TTC549 (cell line): ENCODE results near the gene HEATR1.

Experiments
- FAIRE-seq: peaks from 2 replicates; lab custom pipeline; 2012; peaks lifted over from hg19 to GRCh38; lab: Jason Lieb, UNC

HEATR1 gene

DNA sequence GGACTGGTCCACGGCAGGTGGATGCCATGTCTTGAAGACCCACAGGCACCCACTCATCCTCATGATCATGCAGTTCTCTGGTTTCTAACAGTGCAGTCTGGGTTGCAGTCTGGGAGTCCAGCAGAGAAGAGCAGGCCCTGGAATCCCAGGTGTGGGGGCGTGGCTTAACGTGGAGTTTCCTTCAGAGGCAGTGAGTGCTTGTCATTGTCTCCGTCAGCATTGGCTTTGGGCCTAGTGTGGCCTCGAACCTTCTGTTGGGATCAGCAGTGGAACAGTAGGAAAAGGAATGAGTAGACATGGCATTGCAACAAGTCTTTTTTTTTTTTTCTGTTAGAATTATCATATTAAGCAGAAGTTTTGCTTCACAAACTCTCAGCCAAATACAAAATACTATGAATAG lies 67.8 kb downstream of the HEATR1 start:
- FAIRE-seq, result no peak

DNA sequence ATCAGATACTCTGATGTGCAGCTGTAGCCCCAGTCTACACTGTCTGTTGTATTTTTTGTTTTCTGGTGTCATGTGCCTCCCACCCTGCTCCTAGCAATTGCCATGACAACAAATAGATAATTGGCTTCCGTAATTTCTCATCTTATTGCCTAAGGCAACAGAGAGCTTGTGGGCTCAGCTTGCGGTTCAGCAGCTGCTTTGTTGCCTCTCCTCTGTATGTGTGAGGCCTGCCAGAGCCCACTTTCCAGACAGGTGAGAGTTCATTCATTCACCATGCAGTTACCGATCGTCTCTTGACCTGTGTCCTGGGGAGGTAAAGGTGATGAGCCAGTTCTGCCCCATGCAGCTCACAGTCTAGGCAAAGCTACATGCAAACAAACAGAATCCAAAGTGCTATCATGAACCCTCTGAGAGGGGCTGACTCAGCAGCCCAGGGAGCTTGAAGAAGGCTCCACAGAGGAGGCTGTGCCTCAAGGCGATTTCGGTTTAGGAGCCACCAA lies 68.6 kb downstream of the HEATR1 start:
- FAIRE-seq, result no peak

DNA sequence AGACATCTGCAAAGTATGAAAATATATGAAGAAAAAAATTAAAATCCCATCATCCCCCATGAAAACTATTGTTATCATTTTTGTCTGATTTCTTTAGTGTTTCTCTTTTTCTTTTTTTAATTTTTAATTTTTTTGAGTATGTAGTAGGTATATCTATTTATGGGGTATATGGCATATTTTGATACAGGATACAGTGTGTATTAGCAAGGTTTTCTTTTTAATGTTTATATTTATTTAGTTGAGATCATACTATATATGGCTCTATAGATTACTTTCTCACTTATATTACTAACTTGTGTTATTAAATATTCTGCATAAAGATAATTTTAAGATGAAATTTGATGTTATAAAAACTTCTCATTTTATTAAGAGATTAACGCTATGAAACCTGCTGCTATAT lies 69.1 kb downstream of the HEATR1 start:
- peak; percentile 77 for FAIRE-seq

DNA sequence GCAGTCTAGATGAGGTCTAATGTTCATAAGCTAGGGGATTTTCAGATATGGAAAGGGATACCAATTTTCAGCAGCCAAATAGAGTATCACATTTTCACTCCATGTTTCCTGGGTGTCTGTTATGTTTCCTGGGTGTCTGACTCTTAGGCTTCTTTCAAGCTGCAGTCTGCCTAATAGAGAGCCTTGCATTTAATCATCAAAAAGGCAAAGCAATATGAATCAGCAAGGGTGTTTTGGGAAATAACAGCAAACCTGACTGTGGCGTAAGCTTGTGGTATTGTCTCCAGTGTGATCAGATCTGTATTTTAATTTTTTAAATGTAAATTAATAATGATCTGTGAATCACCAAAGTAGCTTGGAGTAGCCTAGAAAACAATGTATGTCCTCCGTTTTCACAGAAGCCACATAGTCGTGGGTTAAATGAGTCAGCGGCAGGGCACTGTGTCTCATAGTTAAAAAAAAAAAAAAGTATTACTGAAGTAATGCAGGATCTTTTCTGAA lies 70.1 kb downstream of the HEATR1 start:
- FAIRE-seq, result no peak

DNA sequence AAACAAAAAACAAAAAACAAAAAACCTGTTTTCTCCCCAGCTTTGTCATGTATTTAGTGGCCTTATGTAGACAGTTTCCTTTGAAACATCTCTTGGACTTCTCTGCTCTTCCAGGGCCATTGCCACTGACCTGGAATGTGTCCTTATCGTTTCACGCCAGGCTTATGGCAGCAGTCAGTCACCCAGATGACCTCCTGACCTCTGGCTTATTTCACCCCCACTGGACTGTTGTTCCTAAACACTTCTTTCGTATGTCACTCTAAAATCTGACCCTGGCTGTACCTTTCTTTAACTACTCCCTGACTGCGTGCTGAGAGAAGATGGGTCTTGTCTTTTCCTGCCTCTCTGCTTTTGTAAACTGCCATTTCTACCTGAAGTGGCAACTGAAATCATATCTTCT lies 71.5 kb downstream of the HEATR1 start:
- no peak for FAIRE-seq

DNA sequence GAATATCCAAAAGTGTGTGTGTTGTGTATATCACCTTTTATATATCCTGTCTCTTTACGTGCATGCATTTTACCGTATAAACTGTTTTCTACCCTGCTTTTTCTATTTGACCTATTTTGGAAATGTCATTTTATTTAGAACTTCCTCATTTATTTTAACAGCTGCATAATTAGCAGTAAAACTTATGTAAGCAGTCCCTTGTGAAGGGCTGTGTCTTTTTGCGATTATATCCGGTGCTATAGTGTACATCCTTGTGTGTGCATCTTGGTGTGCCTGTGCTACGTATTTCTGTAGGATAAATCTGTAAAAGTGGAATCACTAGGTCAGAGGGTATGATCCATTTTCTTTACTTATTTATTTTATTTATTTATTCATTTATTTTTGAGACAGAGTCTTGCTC lies 73.4 kb downstream of the HEATR1 start:
- no peak for FAIRE-seq

DNA sequence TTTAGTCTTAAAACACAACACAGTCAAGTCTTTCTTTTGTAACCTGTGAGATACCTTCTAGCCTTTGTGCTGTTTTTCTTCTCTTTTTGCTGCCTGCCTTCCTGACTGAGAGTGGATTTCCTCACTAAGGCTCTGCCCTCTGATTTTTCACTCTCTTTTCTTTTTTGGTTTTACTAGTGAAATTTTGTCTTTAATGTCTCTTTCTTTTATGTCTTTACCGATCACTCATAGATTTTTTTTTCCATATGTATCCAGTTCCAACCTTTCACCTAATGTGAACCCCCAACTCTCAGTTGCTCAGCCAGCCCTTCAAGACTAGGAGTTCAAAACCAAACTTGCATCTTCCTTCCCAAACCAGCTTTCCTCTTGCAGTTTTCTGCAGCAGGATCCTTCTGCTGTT lies 74.0 kb downstream of the HEATR1 start:
- FAIRE-seq, result no peak

DNA sequence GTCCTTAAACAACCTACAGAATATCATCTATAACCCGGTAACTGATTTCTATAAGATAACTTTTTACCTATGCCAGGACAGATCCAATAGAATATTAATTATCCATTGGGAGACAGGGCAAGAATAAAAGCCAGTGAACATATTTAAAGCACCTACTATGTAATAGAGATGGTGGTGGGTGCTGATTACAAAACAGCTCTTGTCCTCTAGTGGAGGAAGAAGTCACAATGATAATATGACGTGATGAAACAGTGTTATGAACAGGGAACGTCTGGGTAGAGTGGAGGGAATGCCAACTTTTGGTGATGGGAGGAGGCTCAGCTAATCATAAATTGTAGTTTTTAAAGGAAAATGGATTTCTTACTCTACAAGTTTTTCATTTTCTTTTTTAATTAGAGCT lies 78.2 kb downstream of the HEATR1 start:
- FAIRE-seq, result no peak

DNA sequence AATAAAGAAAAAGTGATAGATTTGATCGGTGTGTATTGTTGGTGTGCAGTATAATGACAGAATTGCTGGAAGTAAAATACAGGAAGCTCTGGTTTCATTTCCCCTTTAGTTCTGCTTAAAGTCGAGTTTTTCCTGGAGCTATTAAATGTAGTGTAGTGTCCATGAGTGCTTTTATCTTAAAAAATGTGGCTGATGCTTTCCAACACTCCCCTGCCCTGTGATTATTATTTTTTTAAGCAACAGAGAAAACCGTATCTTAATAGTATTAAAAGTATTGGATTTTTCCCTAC lies 79.5 kb downstream of the HEATR1 start:
- FAIRE-seq, result no peak

DNA sequence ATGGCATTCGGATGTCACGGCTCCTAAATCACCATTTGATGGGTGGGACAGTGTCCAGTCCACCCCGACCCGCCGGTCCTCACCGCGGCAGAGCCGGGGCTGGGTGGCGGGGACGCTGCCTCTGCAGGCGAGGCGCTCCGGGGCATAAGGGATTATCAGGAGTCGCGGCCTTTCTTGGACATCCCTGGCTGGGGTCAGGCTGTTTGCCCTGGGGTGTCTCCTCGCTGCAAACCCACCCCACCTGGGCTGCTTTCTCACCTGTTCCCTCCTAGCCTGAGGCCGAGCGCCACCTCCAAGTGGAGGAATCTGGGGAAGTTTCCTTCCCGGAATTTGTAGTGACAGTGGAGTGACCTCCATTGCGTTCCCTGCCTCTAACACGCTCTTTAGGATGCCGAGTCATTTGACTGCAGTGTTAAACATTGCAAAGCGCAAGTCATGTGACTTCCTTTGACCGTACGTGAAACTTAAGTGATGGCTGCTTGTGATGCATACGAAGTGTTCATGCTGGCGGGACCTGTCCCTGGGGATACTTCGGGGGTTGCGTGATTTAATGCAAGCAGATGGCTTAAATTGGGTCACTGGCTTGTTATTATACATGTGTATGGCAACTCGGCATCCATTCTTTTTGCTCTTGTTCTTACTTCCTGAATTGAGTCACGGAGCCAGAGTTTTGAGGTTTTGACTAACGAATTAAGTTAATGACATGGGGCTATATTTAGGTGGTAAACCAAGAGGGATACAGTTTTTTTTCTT lies 80.0 kb downstream of the HEATR1 start:
- peak; percentile 66 for FAIRE-seq

DNA sequence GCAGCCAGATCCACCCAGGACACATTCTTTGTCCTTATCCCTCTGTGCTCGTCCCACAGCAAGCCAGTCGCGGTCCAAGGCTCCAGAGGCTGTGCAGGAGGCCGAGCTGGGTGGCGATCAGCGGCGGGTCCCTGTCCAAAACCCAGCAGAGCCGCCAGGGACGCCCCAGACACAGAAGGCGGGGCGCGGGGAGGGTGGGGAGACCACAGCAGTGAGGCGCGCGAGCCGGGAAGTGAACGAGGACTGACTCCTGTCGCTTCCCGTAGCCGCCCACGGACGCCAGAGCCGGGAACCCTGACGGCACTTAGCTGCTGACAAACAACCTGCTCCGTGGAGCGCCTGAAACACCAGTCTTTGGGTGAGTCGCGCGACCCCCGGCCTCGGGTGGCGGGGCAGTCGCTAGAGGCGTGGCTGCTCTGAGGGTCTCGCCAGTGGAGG lies 80.6 kb downstream of the HEATR1 start, which contains the start of gene LGALS8:
Gene LGALS8, plus strand, starts transcription at position 279 of the 438 bp plus-strand sequence. CDS start 2,089 bp downstream, outside the sequence.
- no peak for FAIRE-seq

DNA sequence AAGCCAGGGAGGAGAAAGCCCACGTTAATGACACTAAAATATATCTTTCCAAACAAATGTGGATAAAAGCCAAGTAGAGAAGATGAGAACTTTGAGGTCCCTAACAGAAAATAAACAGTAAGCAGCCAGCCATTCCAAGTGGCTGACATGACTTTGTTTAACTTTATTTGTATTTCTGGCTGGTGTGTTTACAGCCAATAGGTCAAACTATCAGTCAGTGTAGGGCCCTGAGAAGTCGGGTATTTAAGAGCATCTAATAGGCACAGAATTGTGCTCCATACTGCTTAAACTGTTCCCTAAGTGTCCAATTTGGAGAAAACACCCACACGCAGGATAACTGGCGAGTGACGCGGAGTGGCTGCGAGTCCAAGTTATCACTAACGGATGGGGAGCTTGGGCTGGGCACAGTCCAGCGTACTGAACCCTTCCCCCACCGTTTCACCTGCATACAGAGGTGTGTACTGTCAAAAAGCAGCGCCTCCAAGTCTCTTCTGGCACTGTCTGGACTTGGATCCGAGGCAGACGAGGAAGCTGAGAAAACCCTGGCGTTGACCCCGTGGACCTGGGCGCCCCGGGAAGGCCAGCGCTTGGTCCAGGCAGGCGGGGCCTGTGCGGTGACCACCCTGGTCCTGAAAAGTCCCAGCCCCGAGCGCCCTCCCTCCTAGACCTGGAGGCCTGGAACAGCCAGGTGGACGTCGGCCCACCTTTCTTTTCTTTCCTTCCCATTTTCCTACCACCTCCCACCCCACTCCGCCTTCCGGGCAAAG lies 81.2 kb downstream of the HEATR1 start:
- peak; percentile 47 for FAIRE-seq

DNA sequence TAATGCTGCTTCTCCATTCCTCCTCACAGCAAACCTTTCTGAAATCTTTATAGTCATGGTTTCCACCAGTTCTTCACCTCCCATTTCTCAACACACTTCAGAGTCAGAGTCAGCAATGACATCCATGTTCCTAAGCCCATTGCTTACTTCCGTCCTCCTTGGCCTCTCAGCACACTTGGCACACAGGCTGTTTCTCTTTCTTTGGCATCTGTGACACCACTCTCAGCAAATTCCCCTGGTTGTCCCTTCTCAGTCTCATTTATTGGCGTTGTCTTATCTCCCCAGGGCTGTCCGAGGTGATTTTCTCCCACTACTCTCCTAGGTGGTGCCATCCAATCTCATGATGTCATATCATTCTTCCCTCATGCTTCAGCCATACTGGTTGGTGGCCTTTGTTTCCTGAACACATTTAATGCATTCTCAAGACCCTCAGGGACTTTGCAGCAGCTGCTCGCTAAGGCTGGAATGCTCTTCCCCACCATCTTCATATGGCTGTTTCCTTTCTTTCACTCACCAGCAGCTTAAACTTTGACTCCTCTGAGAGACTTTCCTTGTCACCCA lies 83.8 kb downstream of the HEATR1 start:
- FAIRE-seq, result no peak

DNA sequence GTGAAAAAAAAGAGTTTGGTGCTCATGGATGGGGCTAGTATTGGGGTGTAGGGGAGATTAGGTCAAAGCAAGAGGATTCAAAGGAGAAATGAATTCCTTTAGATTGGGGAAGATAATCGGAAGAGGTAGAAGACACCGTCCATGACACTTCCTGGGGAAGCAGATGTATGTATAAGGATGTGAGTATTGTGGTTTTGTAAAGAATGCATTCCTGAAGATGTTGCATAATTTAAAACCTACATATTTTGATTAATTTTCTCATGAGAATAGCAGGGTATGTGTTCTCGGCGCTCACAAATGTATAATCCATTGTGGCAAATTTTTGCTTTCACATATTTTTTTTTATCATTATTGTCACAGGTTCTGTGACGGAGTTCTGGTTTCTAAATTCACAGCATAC lies 86.0 kb downstream of the HEATR1 start:
- FAIRE-seq, result no peak

DNA sequence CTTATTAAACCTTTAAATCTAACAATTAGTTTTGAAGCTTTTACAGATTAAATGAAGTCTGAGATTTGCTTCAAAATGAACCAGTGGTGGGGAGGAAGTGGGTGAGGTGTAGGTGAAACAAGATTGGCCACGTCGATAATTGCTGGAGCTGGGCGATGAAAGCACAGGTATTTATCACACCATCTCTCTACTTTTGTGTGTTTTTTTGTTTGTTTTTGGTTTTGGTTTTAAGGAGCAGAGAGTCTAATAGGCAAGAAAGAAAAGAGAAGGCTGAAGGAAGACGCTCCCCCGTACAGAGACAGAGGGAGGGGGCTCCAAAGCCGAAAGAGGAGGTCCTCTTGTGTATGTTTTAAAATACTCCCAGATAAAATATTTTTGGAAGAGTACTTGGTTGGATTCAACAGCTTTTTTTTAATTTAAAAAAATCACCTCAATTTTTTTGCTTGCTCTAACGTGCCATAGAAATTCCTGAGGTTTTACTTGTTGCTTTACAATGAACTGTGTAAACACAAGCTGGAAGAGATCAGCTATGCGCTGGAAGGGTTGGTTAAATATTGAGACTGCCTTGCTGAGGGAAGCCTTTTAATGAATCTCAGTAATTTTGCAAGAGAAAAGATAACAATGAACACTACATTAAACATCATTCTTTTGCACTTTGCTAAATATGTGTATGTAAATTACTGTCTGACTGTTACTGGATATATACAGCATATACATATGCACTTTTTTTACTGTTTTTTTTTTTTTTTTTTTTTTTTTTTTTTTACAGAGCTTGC lies 87.2 kb downstream of the HEATR1 start:
- FAIRE-seq, result peak; percentile 77

DNA sequence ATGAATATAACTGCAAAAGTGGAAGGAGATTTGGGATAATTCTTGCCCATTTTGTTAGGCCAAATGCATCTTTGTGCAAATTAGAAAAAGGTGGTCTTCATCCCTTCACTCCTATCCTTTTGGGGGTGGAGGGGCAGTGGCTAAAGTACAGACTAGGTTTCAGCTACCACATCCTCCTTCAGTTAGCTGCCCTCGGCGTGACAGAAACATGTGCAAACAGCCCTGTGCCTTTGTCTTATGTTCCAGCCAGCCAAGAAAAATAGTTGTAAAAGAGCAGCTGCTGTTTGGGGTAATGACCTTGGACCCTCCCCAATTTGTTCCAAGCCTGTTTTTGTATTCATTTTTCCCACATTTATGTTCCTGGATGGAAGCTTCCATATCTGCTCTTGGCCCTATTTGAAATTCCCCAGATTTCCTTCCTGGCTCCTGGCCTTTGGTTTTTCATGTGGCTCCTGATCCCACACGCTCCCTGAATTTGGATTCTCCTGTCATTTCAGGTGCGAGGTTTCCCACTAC lies 88.8 kb downstream of the HEATR1 start:
- FAIRE-seq, result peak; percentile 22

DNA sequence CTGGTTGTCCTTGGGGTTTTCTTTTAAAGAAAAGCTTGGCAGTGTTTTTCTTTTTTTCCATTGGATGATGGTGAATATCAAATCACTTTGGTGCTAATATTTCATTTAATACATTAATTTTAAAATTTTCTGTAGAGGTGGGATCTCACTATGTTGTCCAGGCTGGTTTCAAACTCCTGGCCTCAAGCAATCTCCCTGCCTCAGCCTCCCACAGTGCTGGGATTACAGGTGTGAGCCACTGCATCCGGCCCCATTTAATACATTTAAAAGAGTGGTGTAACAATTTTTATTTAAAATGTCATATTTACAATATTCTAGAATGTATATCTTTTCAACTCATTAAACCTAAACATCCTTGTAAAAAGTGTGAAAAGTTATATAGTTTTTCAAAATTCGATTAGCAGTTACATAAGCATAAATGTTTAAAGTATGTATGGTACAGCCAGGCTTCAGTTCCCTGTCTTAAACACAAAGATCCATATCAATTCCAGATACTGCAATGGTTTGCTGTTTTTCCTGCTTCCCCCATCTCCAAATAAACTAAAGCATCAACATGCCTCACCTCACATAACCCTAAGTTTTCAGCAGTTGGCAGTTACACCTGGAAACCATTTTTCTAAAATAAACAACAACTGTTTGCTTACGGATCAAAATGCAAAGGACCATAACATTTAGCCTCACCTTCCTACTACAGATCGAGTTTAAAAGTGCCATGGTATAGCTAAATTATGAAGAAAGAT lies 89.4 kb downstream of the HEATR1 start:
- peak; percentile 82 for FAIRE-seq

DNA sequence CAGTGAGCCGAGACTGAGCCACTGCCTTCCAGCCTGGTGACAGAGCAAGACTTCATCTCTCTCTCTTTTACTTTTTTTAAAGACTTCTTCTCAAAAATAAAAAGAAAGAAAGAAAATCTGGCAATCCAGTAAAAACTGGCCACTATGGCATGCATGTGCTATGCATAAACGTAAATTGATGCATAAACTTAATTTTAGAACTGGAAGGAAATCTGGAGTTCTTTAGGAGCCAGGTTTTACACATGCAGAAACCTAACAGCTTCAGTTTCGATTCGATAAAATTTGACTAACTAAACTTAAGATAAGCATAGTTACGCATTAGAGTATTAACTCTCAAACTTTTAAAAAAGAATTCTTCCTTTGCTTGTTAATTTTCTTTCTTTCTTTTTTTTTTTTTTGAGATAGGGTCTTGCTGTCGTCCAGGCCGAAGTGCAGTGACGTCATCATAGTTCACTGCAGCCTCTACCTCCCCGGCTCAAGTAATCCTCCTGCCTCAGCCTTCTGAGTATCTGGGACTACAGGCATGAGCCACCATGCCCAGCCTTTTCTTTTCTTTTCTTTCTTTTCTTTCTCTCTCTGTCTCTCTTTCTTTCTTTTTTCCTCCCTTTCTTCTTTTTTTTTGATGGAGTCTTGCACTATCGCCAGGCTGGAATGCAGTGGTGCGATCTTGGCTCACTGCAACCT lies 92.4 kb downstream of the HEATR1 start:
- peak; percentile 13 for FAIRE-seq

DNA sequence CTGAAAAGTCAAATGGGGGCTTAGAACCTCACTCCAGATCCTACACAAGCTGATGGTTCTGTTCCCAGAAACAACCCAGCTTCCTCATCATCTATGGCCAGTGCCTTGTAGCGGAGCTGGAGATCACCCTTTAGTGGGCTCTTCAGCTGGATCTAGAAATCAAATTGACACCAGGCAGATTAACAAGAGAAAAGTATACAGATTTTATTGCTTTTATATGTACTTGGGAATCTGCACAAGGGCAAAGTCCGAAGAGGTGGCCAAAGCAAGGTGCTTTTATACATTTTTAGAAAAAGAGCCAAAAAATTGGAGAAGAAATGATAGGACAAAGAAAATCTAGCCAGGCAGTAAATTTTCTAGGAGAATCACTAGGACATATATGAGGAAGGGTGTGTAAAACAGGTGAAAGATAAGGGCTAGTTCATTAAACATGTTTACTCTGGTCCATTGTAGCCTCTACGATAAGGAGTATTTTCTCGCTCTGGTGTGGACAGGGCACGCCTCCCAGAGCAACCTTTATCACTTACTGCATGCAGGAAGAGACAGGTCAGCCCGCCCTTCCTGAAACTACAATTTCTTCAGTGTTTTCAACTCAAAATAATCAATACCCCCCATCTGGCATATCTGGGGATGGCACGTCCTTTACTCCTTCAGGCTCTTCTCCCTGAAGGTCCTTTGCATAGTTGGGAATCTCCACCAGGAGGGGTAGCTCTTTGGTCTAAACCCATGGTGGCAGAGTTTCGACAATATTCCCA lies 94.5 kb downstream of the HEATR1 start:
- no peak for FAIRE-seq

DNA sequence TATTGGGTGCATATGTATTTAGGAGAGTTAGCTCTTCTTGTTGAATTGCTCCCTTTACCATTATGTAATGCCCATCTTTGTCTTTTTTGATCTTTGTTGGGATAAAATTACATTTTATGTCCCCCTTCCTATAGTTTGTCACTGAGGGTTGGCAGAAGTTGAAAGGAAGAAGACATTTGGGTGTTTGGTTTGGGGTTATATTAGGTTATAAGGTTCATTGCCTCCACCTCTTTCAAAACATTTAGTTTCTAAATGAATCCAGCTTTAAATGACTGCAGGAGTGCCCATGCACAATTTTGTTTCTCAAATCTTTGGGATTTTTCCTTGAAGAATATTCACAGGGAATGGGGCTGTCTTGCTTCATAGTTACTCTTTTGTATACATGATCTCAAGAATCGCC lies 95.1 kb downstream of the HEATR1 start:
- no peak for FAIRE-seq
